Memory B cell (primary cell): ENCODE results near the gene NOS3.
A peak's percentile ranks its signal among the peaks of the same experiment; 100 is the strongest.

Experiments
- ATAC-seq: fragments of 150-1000 bp; cut with Tn5 transposase; 2 replicates; pipeline ENCODE4 v1.10.0; 2021; ENCODE audit warnings: low read depth, mild to moderate bottlenecking, moderate library complexity
- DNase-seq, 2 donors: peaks; one replicate each; pipeline ENCODE4 v3.0.0; 2022; ENCODE audit warnings: low spot score in 2 of 2
- H3K27ac Mint-ChIP-seq: one replicate; pipeline ENCODE4 v1.8.0; 2022; ENCODE audit warnings: mild to moderate bottlenecking, moderate library complexity, mixed read lengths
- H3K27me3 Mint-ChIP-seq: one replicate; pipeline ENCODE4 v1.8.0; 2022; ENCODE audit warnings: mixed read lengths
- H3K36me3 Mint-ChIP-seq: one replicate; pipeline ENCODE4 v1.8.0; 2022; ENCODE audit warnings: mild to moderate bottlenecking, mixed read lengths
- H3K4me1 Mint-ChIP-seq: one replicate; pipeline ENCODE4 v1.8.0; 2022; ENCODE audit warnings: mixed read lengths
- H3K4me3 Mint-ChIP-seq: one replicate; pipeline ENCODE4 v1.8.0; 2022; ENCODE audit warnings: mild to moderate bottlenecking, moderate library complexity, mixed read lengths
- H3K9me3 Mint-ChIP-seq: one replicate; pipeline ENCODE4 v1.8.0; 2022; ENCODE audit warnings: mixed read lengths

The NOS3 gene

DNA sequence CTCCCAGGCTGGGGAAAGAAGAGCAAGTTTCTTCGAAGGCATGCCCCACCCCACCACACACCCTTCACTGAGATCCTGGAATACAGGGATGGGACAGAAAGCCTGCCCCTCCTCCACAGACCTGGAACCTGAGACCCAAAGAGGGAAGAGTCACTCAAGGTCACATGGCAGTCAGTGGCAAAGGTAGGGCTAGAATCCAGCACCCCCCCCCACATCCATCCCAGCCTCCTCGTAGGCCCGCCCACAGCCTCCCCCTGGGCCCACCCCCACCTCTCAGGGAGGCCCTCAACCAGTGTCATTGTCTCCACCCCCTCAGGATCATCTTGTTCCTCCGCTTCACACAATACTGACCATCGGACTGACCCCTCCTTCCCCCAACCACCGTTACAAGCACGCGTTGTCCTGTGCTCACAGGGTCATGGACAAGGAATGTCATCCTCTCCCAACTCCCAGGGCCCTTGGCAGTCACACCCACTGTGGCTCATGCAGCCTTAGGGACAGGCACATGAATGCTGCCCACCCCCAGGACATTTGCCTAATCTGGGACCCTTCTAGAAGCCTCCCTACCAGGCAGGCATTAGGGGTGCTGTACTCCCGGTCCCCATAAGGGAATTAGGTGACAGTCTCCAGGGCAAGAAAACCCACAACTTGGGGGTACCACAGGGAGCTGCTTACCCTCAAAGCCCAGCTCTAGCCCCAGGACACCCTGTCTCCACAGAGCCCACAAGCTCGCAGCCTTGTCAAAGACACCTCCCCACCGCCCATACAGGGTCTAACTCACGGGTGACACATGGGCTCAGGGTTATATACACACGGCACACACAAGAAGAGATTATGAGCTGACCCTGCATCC lies 14.1 kb upstream of the NOS3 start:
- ATAC-seq: no peak
- Mint-ChIP-seq H3K27ac (no peak overlapping the region), H3K4me1 (peaks cover 38% of the 10 kb centered on the region)

DNA sequence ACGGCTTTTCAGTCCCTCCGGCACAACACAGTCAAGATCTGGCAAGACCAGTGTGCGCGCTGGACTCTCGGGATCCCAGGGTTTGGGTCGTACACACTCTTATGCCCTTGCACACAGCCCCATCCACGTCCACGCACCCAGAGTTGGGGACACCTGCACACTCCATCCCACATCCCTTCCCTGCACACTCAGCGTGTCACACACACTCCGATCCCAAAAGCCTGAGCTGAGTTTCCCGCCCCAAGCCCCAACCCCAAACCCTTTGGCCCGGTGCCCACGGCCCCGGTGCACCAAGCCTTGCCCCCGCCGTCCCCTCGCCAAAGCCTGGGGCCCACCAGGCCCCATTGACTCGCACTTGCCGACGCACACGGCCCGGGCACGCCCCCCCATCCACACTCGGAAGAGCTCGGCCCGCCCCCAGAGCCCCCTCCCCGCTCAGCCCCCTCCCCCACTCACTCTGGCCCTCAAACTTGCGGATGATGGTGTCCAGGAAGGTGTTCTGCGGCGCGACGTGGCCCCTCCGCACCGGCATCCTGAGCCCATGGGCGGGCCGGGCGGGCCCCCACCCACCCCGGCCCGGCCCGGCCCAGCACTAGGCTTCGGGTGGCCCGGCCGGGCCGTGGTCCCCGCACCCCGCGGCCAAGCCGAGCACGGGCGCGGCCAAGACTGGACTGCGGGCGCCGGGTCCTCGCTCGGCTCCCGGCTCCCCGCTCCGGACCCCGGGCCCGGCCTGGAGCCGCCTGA lies 13.3 kb upstream of the NOS3 start:
- ATAC-seq (no peak), DNase-seq (no peak)
- H3K27me3 Mint-ChIP-seq: peaks cover 18% of the 10 kb centered on the region
- peak overlapping the region; percentile 89 for H3K4me3 Mint-ChIP-seq
- peaks cover 38% of the 10 kb centered on the region for H3K4me1 Mint-ChIP-seq
- H3K9me3 Mint-ChIP-seq: no peaks in the 10 kb centered on the region
- H3K27ac Mint-ChIP-seq: no peak overlapping the region
- peaks cover 4% of the 10 kb centered on the region for H3K36me3 Mint-ChIP-seq

More for the DNA sequence above, 14.1 kb upstream of the NOS3 start:
- Mint-ChIP-seq H3K4me3 (peak overlapping the region; percentile 89), H3K9me3 (no peaks in the 10 kb centered on the region), H3K27me3 (peaks cover 15% of the 10 kb centered on the region), H3K36me3 (peaks cover 4% of the 10 kb centered on the region)
- DNase-seq: no peak

DNA sequence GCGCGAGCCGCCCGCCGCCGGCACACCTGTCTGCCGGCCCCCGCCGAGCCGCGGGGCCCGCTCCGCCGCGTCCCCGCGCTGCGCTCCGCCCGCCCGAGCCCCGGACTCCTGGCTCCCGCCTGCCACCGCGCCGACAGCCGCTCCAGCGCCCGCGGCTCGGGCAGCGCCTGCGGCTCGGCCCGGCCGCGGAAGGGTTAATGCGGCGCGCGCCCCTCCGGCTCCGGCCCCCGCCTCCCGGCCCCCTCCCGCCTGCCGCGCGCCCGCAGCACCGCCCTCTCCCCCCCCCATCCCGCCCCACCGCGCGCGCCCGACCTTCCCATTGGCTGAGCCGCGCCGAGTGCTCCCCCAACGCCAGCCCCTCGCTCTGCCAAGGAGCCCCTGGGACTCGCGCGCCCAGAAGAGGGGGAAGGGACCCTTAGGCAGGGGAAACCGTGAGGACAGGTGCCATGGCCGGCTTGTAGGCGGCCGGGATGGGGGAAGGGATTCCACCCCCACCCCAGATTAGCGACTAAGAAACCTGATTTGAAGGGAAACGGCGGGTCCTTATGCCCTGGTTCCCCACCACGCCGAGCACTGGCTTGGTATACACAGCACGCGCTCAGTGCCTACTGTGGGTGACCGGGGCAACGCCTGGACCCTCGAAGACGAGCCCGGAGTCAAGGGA lies 12.6 kb upstream of the NOS3 start, which contains the start of gene KCNH2:
TSS of gene KCNH2 (minus strand) at position 196 of the 664 bp plus-strand sequence. CDS start 408 bp downstream, outside the sequence.
- ATAC-seq (no peak), DNase-seq (no peak)
- H3K27ac Mint-ChIP-seq: peak within 1 kb of the TSS; percentile 79
- peak within 1 kb of the TSS; percentile 89 for H3K4me3 Mint-ChIP-seq
- H3K27me3 Mint-ChIP-seq: peaks cover 18% of the 10 kb centered on the region
- H3K4me1 Mint-ChIP-seq: peaks cover 31% of the 10 kb centered on the region
- no peaks in the 10 kb centered on the region for H3K9me3 Mint-ChIP-seq
- peaks cover 4% of the 10 kb centered on the region for H3K36me3 Mint-ChIP-seq

DNA sequence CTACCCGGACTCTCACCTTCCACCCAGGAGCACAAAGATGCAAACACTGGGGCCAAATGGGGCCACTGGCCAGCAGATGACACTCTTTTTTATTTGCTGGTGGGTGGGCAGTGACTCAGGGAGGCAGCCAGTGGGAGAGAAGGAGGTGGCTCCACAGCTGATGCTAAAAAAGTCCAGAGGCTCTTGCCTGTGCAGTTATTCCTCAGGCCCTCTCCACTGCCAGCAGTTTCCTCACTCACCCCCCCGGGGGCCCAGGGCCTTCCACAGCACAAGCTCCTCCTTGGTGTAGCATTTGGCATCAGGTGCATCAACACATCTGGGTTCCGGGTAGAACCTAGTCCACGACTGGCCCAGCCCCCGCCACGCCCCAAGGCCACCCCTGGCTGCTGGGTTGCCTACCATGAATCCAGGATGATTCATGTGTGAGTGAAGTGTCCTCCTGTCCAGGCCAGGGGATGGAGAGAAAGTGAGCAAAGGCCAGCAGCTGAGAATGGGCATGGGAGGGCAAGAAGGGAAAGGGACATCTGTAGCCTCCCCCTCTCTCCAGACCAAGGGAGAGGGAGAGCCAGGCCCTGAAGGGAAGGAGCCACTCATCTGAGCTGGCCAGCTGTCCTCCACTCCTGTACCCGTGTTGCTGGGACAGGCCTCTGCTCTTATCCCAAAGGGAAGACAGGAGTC lies 11.0 kb upstream of the NOS3 start:
- Mint-ChIP-seq H3K36me3 (peaks cover 4% of the 10 kb centered on the region), H3K9me3 (no peaks in the 10 kb centered on the region), H3K4me3 (peak overlapping the region; percentile 47), H3K27me3 (peaks cover 18% of the 10 kb centered on the region), H3K4me1 (peaks cover 23% of the 10 kb centered on the region), H3K27ac (no peak overlapping the region)
- DNase-seq: no peak
- ATAC-seq: no peak

DNA sequence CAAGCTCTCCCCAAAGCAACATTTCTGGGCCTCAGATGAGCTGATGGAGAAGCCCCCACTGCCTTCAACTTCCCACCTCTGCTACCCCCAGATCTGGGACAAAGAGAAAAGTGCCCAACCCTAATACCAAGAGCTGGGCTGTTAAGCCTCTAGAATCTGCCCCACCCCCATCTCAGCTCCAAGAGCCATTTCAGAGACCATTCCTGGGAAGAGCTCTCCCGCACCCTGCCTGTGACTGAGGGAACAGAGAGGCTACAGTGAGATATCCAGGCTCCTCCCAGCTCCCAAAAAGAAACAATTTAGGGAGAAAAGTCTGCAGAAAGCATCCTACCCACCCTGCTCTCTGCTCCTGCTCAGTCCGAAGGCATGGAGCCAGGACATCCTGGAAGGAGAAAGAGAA lies 10.2 kb upstream of the NOS3 start:
- Mint-ChIP-seq H3K27ac (no peak overlapping the region), H3K27me3 (peaks cover 16% of the 10 kb centered on the region), H3K9me3 (no peaks in the 10 kb centered on the region), H3K4me3 (no peak overlapping the region), H3K4me1 (peaks cover 18% of the 10 kb centered on the region), H3K36me3 (peaks cover 3% of the 10 kb centered on the region)
- no peak for DNase-seq
- ATAC-seq: no peak

DNA sequence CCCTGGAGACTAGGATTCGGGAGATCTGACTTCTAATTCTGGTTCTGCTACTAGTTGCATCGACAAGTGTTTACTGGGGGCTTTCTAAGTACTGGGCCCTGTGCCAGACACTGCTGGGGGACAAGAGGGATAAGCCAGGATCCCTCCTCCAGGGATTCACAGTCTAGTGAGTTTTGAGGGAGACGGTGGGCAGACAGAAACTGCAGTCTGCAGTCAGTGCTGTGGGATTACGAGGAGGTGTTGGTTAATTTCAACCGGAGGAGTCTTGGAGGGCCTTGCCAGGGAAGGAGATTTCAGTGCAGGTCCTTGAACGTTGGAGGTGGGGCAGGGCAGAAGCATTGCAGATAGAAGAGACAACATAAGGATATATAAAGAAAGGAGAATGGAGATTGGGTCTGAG lies 9.2 kb upstream of the NOS3 start:
- Mint-ChIP-seq H3K36me3 (peaks cover 3% of the 10 kb centered on the region), H3K4me1 (peaks cover 21% of the 10 kb centered on the region), H3K9me3 (no peaks in the 10 kb centered on the region), H3K4me3 (no peak overlapping the region), H3K27ac (no peak overlapping the region), H3K27me3 (peaks cover 17% of the 10 kb centered on the region)
- ATAC-seq (no peak), DNase-seq (no peak)

DNA sequence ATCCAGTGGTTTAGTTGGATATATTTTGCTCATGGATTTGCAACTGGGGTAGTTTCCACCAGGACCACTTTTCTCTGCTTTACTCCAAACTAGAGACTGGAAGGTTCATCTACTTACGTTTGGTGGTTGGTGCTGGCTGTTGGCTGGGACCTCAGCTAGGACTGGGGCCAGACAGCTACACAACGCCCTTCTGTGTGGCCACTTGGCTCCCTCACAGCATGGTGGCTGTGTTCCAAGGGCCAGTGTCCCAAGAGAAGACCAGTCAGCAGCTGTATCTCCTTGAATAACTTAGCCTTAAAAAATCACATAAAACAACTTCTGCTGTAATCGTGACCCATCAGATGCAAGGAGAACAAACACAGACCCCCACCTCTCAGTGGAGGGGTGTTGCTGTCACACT lies 8.5 kb upstream of the NOS3 start:
- Mint-ChIP-seq H3K4me1 (peaks cover 14% of the 10 kb centered on the region), H3K27me3 (peaks cover 13% of the 10 kb centered on the region), H3K36me3 (no peaks in the 10 kb centered on the region), H3K27ac (no peak overlapping the region), H3K4me3 (no peak overlapping the region), H3K9me3 (no peaks in the 10 kb centered on the region)
- DNase-seq (no peak), ATAC-seq (no peak)

DNA sequence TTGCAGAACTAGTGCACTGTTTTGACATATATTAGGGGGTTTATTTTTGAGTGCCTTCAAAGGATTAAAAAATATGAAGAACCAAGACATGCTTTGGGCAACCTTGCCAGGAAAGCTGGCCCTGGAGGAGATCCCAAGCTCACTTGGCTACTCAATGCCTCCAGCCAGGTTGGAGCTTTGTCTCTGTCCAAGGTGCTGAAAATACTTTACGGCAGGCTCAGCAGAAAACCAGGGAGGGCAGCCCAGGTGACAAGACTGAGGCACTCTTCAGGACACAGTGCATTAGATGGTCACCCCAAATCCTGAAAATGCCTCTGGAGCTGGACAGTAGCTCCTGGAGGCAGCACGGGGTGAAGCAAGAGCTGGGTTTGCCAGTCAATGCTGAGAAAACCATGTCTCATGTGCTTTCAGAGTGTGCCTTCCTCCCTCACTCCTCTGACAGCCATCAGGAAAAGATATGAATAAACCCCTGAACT lies 6.9 kb upstream of the NOS3 start:
- H3K9me3 Mint-ChIP-seq: no peaks in the 10 kb centered on the region
- no peak for ATAC-seq
- peaks cover 16% of the 10 kb centered on the region for H3K27me3 Mint-ChIP-seq
- H3K4me3 Mint-ChIP-seq: no peak overlapping the region
- no peak overlapping the region for H3K27ac Mint-ChIP-seq
- H3K36me3 Mint-ChIP-seq: no peaks in the 10 kb centered on the region
- peaks cover 13% of the 10 kb centered on the region for H3K4me1 Mint-ChIP-seq
- DNase-seq: peak in 1 of 2 donors; percentile 37

DNA sequence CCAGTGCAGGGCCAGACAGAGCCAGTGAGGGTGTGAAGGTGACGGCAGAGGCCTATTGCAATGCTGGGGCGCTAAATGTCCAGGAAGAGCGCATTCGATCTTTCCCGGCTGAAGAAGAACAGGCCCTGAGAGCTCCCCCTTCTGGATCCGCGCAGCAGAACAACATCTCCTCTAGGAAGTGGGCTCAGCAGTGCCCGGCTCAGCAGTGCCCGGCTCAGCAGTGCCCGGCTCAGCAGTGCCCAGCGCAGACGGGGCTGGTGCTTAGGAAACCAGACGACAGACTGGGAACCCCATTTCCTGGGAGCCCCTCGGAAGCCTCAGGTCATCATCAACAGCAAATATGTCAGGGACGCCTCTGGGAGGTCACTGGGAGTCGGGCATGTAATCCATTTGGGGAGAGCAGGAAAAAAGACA lies 4.7 kb upstream of the NOS3 start:
- peaks cover 6% of the 10 kb centered on the region for H3K36me3 Mint-ChIP-seq
- DNase-seq: peak in 1 of 2 donors; percentile 45
- ATAC-seq: peak; percentile 56
- H3K27me3 Mint-ChIP-seq: peaks cover 18% of the 10 kb centered on the region
- H3K4me3 Mint-ChIP-seq: no peak overlapping the region
- H3K9me3 Mint-ChIP-seq: peaks cover 7% of the 10 kb centered on the region
- H3K4me1 Mint-ChIP-seq: peaks cover 10% of the 10 kb centered on the region
- no peak overlapping the region for H3K27ac Mint-ChIP-seq

DNA sequence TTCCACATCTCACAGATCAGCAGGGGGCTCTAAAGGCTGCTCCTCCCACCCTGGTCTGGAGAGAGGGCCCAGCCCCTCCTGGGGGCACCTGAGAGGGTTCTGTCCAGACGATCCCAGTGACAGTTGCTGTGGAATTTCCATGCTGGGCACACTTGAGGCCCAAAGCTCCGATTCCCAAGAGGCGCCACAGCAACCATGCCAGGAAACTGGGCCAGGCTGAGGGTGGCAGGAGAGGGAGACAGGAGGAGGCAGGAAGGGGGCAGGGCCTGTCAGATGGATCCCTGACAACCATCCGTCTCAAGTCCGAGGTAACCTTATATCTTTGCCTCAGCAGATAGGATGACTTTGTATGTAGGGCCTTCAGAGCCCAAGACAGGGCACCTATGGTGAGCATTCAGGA lies 4.3 kb upstream of the NOS3 start:
- peaks cover 6% of the 10 kb centered on the region for H3K36me3 Mint-ChIP-seq
- peaks cover 10% of the 10 kb centered on the region for H3K4me1 Mint-ChIP-seq
- no peak overlapping the region for H3K27ac Mint-ChIP-seq
- peaks cover 8% of the 10 kb centered on the region for H3K9me3 Mint-ChIP-seq
- DNase-seq: no peak
- H3K27me3 Mint-ChIP-seq: peaks cover 16% of the 10 kb centered on the region
- no peak for ATAC-seq
- no peak overlapping the region for H3K4me3 Mint-ChIP-seq

DNA sequence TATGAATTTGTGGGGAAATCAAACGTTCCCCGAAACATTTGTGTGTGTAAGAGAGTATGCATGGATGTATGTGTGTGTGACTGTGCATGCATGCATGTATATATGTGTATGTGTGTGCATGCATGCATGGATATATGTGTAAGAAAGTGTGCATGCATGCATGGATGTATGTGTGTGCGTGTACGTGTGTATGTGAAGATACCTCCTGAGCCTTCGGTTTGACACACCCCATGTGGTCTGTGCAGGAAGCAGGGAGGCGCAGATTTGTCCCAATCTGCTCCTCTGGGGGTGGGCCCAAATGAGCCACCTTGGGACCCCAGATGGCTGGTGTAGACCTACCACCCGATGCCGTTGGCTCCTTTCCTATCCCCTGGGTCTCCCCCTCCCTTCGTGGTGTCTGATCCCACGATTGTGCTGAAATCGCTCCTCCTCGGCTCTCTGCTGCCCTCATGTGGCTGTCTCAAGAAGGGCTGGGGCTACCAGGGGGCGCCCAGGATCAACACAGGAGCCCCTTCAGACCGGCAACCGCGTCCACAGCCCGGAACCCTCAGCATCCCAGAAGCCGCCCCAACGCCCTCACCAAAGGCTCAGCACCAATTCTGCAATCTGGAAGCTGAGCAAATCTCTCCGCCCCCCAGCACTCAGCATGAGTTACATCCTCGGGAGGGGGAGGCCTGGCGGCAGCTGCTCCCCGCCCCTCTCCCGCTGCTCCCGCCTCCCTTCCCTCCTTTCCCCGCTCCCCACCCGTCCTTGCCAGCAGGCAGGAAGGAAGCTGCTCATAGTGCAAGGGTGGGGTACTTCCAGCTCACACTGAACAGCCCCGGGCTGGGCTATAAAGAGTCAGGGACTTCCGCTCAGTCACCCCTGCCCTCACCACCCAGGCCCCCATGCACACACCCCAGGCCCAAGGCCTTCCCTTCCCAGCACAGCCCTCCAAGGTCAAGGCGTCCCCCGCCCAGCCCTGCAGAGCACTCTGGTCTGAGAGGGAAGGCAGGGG lies 2.3 kb upstream of the NOS3 start:
- Mint-ChIP-seq H3K36me3 (peaks cover 6% of the 10 kb centered on the region), H3K27ac (no peak overlapping the region), H3K9me3 (peaks cover 8% of the 10 kb centered on the region), H3K4me3 (no peak overlapping the region), H3K27me3 (peaks cover 13% of the 10 kb centered on the region), H3K4me1 (peaks cover 10% of the 10 kb centered on the region)
- ATAC-seq (peak; percentile 72), DNase-seq (peak; percentile 68 to 73)

DNA sequence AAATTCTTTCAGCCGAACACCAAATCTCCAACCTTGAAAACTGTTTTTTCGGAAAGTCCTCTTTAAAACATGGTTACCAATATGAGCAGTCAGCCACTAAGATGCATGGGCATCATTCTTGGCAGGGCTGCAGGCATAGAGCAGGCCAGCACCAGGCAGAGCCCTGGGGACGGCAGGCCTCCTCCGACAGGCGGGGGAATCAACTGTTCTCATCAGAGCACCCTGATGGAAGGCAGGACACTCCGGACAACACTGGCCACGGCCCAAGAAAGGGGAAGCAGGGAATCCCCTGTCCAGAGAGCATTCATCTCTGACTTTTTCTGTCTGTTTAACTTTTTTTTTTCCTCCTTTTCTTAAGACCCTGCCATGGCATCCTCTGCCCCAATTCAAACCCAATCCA lies 1.4 kb upstream of the NOS3 start:
- peaks cover 10% of the 10 kb centered on the region for H3K4me1 Mint-ChIP-seq
- H3K36me3 Mint-ChIP-seq: peaks cover 6% of the 10 kb centered on the region
- H3K9me3 Mint-ChIP-seq: peaks cover 8% of the 10 kb centered on the region
- no peak overlapping the region for H3K4me3 Mint-ChIP-seq
- H3K27ac Mint-ChIP-seq: no peak overlapping the region
- DNase-seq: no peak
- peaks cover 13% of the 10 kb centered on the region for H3K27me3 Mint-ChIP-seq
- no peak for ATAC-seq
